ENCODE results near the gene VIM.
A peak's percentile ranks its signal among the peaks of the same experiment; 100 is the strongest.

The VIM gene

DNA sequence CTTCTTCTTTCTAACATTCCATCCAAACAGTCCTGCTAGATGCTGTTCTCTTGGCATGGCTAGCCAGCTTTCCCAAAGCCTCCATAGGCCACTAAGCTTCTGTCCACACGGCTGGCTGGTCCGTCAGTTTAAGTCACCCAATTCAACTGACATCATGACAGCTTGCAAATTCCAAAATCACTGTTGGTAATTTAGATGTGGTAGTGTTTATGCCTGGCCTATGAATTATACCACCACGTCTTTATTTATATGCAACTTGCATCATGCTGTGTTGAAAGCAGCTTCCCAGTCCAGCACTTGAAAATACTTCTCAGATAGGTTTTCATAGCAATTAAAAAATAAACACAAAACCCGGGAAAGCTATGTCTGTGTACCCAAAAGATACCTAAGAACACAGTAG lies 2.2 kb upstream of the VIM start:
- H3K4me3 ChIP-seq (ENCODE audit: low read depth, low read length) = no peak overlapping the region
- H3K9me3 ChIP-seq (ENCODE audit: control insufficient read depth, insufficient read depth, low read length) = no peaks in the 10 kb centered on the region
- peaks cover 15% of the 10 kb centered on the region for H3K4me1 ChIP-seq (ENCODE audit: control insufficient read depth, insufficient read depth, low read length)
- no peaks in the 10 kb centered on the region for H3K36me3 ChIP-seq (ENCODE audit: control insufficient read depth, insufficient read depth, low read length)
- no peak overlapping the region for H3K9ac ChIP-seq (ENCODE audit: low read depth, low read length)
- H3K27me3 ChIP-seq (ENCODE audit: control insufficient read depth, insufficient read depth, low read length) = peaks cover 41% of the 10 kb centered on the region

DNA sequence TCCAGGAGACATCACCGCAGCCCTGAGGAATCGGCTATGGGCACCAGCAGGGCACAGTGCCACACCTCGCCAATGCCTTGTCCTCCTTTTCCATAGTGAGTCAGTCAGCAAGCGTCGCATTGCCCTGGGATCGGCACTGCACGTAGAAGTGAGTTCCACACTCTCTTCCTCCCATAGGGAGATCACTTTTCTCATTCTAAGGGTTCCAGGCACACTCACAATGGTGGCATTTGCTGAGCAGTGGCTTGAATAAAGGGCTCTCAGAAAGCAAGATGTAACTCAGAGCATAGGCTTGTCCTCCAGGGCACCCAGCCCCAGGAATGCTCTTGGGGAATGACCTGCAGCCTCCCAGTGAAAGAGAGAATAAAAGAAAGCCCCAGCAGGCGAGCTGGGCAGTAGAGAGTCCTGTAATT lies 1.1 kb upstream of the VIM start:
- H3K9me3 ChIP-seq (ENCODE audit: control insufficient read depth, insufficient read depth, low read length) = no peaks in the 10 kb centered on the region
- peaks cover 41% of the 10 kb centered on the region for H3K27me3 ChIP-seq (ENCODE audit: control insufficient read depth, insufficient read depth, low read length)
- no peak overlapping the region for H3K9ac ChIP-seq (ENCODE audit: low read depth, low read length)
- H3K4me1 ChIP-seq (ENCODE audit: control insufficient read depth, insufficient read depth, low read length) = peaks cover 15% of the 10 kb centered on the region
- H3K36me3 ChIP-seq (ENCODE audit: control insufficient read depth, insufficient read depth, low read length) = no peaks in the 10 kb centered on the region
- H3K4me3 ChIP-seq (ENCODE audit: low read depth, low read length) = no peak overlapping the region

DNA sequence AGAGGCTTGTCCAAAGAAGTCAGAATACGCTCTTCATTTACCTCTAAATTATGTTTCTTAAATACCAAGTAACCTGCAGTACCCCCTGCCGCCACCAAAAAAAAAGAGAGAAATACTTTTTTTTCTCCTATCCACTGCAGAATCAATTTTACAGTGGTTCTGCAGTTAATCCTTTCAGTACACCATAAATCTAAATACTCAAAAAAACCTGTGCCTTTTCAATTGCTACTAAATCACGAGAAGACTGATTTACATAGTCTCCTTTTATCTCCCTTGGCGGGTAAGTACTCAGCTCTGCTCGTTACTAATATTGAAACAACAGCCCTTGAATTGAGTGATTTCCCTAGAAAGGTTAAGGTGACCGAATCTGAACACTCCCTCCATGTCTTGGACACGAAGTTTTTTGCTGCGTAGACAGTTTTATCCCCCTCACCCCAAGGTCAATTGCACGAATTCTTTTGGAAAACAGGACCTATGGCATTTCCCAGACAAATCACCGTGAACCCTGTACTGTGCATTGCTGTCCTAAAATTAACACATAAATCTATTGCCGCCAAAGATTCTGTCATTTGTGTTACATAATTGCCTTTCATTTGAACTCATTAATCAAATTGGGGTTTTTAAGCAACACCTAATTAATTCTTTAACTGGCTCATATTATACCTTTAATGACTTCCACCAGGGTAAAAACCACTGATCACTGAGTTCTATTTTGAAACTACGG lies 512 bp upstream of the VIM start:
- peak overlapping the region; percentile 31 for H3K4me3 ChIP-seq (ENCODE audit: low read depth, low read length)
- H3K9ac ChIP-seq (ENCODE audit: low read depth, low read length) = no peak overlapping the region
- peaks cover 15% of the 10 kb centered on the region for H3K4me1 ChIP-seq (ENCODE audit: control insufficient read depth, insufficient read depth, low read length)
- no peaks in the 10 kb centered on the region for H3K9me3 ChIP-seq (ENCODE audit: control insufficient read depth, insufficient read depth, low read length)
- H3K36me3 ChIP-seq (ENCODE audit: control insufficient read depth, insufficient read depth, low read length) = no peaks in the 10 kb centered on the region
- peaks cover 41% of the 10 kb centered on the region for H3K27me3 ChIP-seq (ENCODE audit: control insufficient read depth, insufficient read depth, low read length)

- Histone ChIP-seq H3K36me3 (ENCODE audit: control insufficient read depth, insufficient read depth, low read length) (peaks cover 3% of the 10 kb centered on the region), H3K4me1 (ENCODE audit: control insufficient read depth, insufficient read depth, low read length) (peaks cover 15% of the 10 kb centered on the region), H3K27me3 (ENCODE audit: control insufficient read depth, insufficient read depth, low read length) (peaks cover 41% of the 10 kb centered on the region), H3K9me3 (ENCODE audit: control insufficient read depth, insufficient read depth, low read length) (no peaks in the 10 kb centered on the region), H3K9ac (ENCODE audit: low read depth, low read length) (peak overlapping the region; percentile 70), H3K4me3 (ENCODE audit: low read depth, low read length) (peak overlapping the region; percentile 89)
Measured at GRCh38 chr10:17229016-17229716, 1.1 kb downstream of the VIM start.

DNA sequence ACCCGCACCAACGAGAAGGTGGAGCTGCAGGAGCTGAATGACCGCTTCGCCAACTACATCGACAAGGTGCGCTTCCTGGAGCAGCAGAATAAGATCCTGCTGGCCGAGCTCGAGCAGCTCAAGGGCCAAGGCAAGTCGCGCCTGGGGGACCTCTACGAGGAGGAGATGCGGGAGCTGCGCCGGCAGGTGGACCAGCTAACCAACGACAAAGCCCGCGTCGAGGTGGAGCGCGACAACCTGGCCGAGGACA lies 1.6 kb downstream of the VIM start:
- peaks cover 4% of the 10 kb centered on the region for H3K36me3 ChIP-seq (ENCODE audit: control insufficient read depth, insufficient read depth, low read length)
- peak overlapping the region; percentile 70 for H3K9ac ChIP-seq (ENCODE audit: low read depth, low read length)
- H3K4me3 ChIP-seq (ENCODE audit: low read depth, low read length) = peak overlapping the region; percentile 89
- no peaks in the 10 kb centered on the region for H3K9me3 ChIP-seq (ENCODE audit: control insufficient read depth, insufficient read depth, low read length)
- H3K4me1 ChIP-seq (ENCODE audit: control insufficient read depth, insufficient read depth, low read length) = peaks cover 15% of the 10 kb centered on the region
- H3K27me3 ChIP-seq (ENCODE audit: control insufficient read depth, insufficient read depth, low read length) = peaks cover 41% of the 10 kb centered on the region

- Histone ChIP-seq H3K9me3 (ENCODE audit: control insufficient read depth, insufficient read depth, low read length) (no peaks in the 10 kb centered on the region), H3K36me3 (ENCODE audit: control insufficient read depth, insufficient read depth, low read length) (peaks cover 5% of the 10 kb centered on the region), H3K4me1 (ENCODE audit: control insufficient read depth, insufficient read depth, low read length) (peaks cover 15% of the 10 kb centered on the region), H3K9ac (ENCODE audit: low read depth, low read length) (peak overlapping the region; percentile 70), H3K4me3 (ENCODE audit: low read depth, low read length) (peak overlapping the region; percentile 89), H3K27me3 (ENCODE audit: control insufficient read depth, insufficient read depth, low read length) (peaks cover 36% of the 10 kb centered on the region)
Measured at GRCh38 chr10:17229967-17230682, 2.1 kb downstream of the VIM start.

DNA sequence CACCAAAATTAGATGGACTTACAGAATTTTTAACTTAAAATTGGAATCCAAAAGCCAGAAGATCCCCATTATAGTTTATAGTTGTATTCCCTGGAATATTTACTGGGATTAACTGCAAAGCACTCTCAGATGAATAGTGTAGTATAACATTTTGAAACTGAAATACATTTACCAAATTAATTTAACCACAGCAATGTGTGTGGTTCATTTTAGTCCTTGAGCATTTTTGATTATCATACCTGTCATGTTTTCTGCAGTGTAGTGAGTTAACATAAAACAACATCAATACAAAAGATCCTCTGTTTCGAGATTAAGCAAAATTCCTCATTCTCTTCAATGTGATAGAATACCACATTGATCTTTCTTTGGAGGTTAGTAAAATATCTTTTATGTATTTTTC lies 3.7 kb downstream of the VIM start:
- Histone ChIP-seq H3K4me1 (ENCODE audit: control insufficient read depth, insufficient read depth, low read length) (peaks cover 10% of the 10 kb centered on the region), H3K27me3 (ENCODE audit: control insufficient read depth, insufficient read depth, low read length) (peaks cover 20% of the 10 kb centered on the region), H3K9ac (ENCODE audit: low read depth, low read length) (no peak overlapping the region), H3K9me3 (ENCODE audit: control insufficient read depth, insufficient read depth, low read length) (no peaks in the 10 kb centered on the region), H3K36me3 (ENCODE audit: control insufficient read depth, insufficient read depth, low read length) (peaks cover 9% of the 10 kb centered on the region), H3K4me3 (ENCODE audit: low read depth, low read length) (no peak overlapping the region)

- no peak overlapping the region for H3K4me3 ChIP-seq (ENCODE audit: low read depth, low read length)
- no peaks in the 10 kb centered on the region for H3K9me3 ChIP-seq (ENCODE audit: control insufficient read depth, insufficient read depth, low read length)
- H3K4me1 ChIP-seq (ENCODE audit: control insufficient read depth, insufficient read depth, low read length) = peaks cover 4% of the 10 kb centered on the region
- H3K9ac ChIP-seq (ENCODE audit: low read depth, low read length) = no peak overlapping the region
- peaks cover 13% of the 10 kb centered on the region for H3K27me3 ChIP-seq (ENCODE audit: control insufficient read depth, insufficient read depth, low read length)
- H3K36me3 ChIP-seq (ENCODE audit: control insufficient read depth, insufficient read depth, low read length) = peaks cover 11% of the 10 kb centered on the region
Measured at GRCh38 chr10:17232276-17232960, 4.4 kb downstream of the VIM start.

DNA sequence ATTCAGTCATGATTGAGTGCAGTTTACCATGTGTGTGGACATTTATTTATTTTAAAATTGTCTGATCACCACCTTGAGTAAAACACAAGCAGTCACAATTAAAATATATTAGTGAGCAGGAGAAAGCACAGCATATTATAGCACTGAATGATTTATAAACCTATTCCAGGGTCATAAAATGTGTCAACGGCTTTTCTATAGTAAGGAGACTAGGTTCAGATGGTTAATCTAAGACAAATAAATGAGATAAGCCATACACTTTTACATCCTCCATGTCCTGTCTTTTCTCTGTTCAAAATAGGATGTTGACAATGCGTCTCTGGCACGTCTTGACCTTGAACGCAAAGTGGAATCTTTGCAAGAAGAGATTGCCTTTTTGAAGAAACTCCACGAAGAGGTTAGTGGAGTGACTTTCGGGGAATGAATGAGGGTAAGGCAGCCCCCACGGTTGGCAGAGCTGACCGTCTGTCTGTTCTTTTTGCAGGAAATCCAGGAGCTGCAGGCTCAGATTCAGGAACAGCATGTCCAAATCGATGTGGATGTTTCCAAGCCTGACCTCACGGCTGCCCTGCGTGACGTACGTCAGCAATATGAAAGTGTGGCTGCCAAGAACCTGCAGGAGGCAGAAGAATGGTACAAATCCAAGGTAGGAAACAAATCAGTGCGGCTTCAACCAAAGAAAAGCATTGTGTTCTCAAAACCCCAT lies 5.4 kb downstream of the VIM start:
- Histone ChIP-seq H3K4me3 (ENCODE audit: low read depth, low read length) (no peak overlapping the region), H3K4me1 (ENCODE audit: control insufficient read depth, insufficient read depth, low read length) (no peaks in the 10 kb centered on the region), H3K9me3 (ENCODE audit: control insufficient read depth, insufficient read depth, low read length) (no peaks in the 10 kb centered on the region), H3K9ac (ENCODE audit: low read depth, low read length) (no peak overlapping the region), H3K27me3 (ENCODE audit: control insufficient read depth, insufficient read depth, low read length) (peaks cover 6% of the 10 kb centered on the region), H3K36me3 (ENCODE audit: control insufficient read depth, insufficient read depth, low read length) (peaks cover 11% of the 10 kb centered on the region)

GRCh38 chr10:17234431-17234945 lies 6.4 kb downstream of the VIM start:
- Histone ChIP-seq H3K27me3 (ENCODE audit: control insufficient read depth, insufficient read depth, low read length) (peaks cover 2% of the 10 kb centered on the region), H3K4me3 (ENCODE audit: low read depth, low read length) (no peak overlapping the region), H3K4me1 (ENCODE audit: control insufficient read depth, insufficient read depth, low read length) (no peaks in the 10 kb centered on the region), H3K36me3 (ENCODE audit: control insufficient read depth, insufficient read depth, low read length) (peaks cover 11% of the 10 kb centered on the region), H3K9ac (ENCODE audit: low read depth, low read length) (no peak overlapping the region), H3K9me3 (ENCODE audit: control insufficient read depth, insufficient read depth, low read length) (no peaks in the 10 kb centered on the region)

GRCh38 chr10:17235136-17235535 lies 7.1 kb downstream of the VIM start:
- Histone ChIP-seq H3K9ac (ENCODE audit: low read depth, low read length) (no peak overlapping the region), H3K36me3 (ENCODE audit: control insufficient read depth, insufficient read depth, low read length) (peaks cover 11% of the 10 kb centered on the region), H3K9me3 (ENCODE audit: control insufficient read depth, insufficient read depth, low read length) (no peaks in the 10 kb centered on the region), H3K27me3 (ENCODE audit: control insufficient read depth, insufficient read depth, low read length) (no peaks in the 10 kb centered on the region), H3K4me1 (ENCODE audit: control insufficient read depth, insufficient read depth, low read length) (no peaks in the 10 kb centered on the region), H3K4me3 (ENCODE audit: low read depth, low read length) (no peak overlapping the region)
